Endodermal cell (in vitro differentiated cells): Measurements from ENCODE around the gene SERPINB10. TPM values are rescaled to one million over a fixed set of nuclear protein-coding genes. Genes with fewer than 3 reads are reported as not detected.

Source experiments
- DNase-seq: peaks from one replicate; pipeline ENCODE4 v3.0.0-alpha.2; 2017
- H3K27ac ChIP-seq: 2 replicates; pipeline ENCODE4 v1.5.1; 2013; ENCODE audit warnings: mild to moderate bottlenecking, low read depth, low read length, moderate library complexity
- H3K27me3 ChIP-seq: 2 replicates; pipeline ENCODE4 v1.6.1; 2013; ENCODE audit warnings: mild to moderate bottlenecking, low read length, moderate library complexity; ENCODE audit not compliant: insufficient read depth, control insufficient read depth, poor library complexity, severe bottlenecking
- H3K36me3 ChIP-seq: 2 replicates; pipeline ENCODE4 v1.7.0; 2013; ENCODE audit warnings: mild to moderate bottlenecking, low read length, moderate library complexity; ENCODE audit not compliant: control insufficient read depth, insufficient read depth
- H3K4me1 ChIP-seq: one replicate; pipeline ENCODE4 v1.7.0; 2013; ENCODE audit warnings: low read length; ENCODE audit not compliant: control insufficient read depth, insufficient read depth
- H3K4me3 ChIP-seq: 2 replicates; pipeline ENCODE4 v1.5.1; 2013; ENCODE audit warnings: mild to moderate bottlenecking, low read length, moderate library complexity
- H3K9ac ChIP-seq: 2 replicates; pipeline ENCODE4 v1.6.1; 2013; ENCODE audit warnings: mild to moderate bottlenecking, low read length, moderate library complexity; ENCODE audit not compliant: poor library complexity, severe bottlenecking; ENCODE audit errors: extremely low read depth
- H3K9me3 ChIP-seq: 2 replicates; pipeline ENCODE4 v1.6.1; 2013; ENCODE audit warnings: mild to moderate bottlenecking, low read length, moderate library complexity; ENCODE audit not compliant: control insufficient read depth
- H3K27ac Mint-ChIP-seq: 2 replicates; pipeline ENCODE4 v1.8.0; 2020; ENCODE audit warnings: mixed read lengths
- H3K27me3 Mint-ChIP-seq: 2 replicates; pipeline ENCODE4 v1.8.0; 2021; ENCODE audit warnings: mild to moderate bottlenecking, mixed read lengths; ENCODE audit not compliant: insufficient read depth
- H3K36me3 Mint-ChIP-seq: 2 replicates; pipeline ENCODE4 v1.8.0; 2020; ENCODE audit warnings: low read depth, mixed read lengths
- H3K4me1 Mint-ChIP-seq: 2 replicates; pipeline ENCODE4 v1.8.0; 2020; ENCODE audit warnings: mixed read lengths
- H3K4me3 Mint-ChIP-seq: 2 replicates; pipeline ENCODE4 v1.8.0; 2020; ENCODE audit warnings: mild to moderate bottlenecking, moderate library complexity, mixed read lengths
- H3K9me3 Mint-ChIP-seq: 2 replicates; pipeline ENCODE4 v1.8.0; 2020; ENCODE audit warnings: mild to moderate bottlenecking, mixed read lengths
- WGBS, 2 experiments: methylation state at CpG; one replicate each; pipeline versions ENCODE4 v1.1.5 to v1.1.7; 2013; ENCODE audit warnings: missing lambda C conversion rate in 2 of 2, mixed read lengths in 1 of 2; ENCODE audit not compliant: insufficient coverage in 1 of 2, insufficient read length in 1 of 2; 5-methylcytosine and 5-hydroxymethylcytosine counted together
- total RNA-seq, 2 donors: library from RNA; stranded (reverse); fragmentation: NEBNext Ultra II Directional in 1 of 2; extraction: Animal tissue kit (Norgen Biotek cat#: 25700) in 1 of 2; gene quantifications; 2 replicates in 1 of 2; 3 replicates in 1 of 2; pipeline ENCODE4 v1.2.1, GENCODE V29; 2021
- TF ChIP-seq, protein P1 (sequence below): fragments of 200-600 bp; sonication (generic); conservative IDR thresholded peaks from 2 replicates; pipeline ENCODE4 v1.5.0; 2021; ENCODE audit warnings: antibody characterized with exemption, mild to moderate bottlenecking

The SERPINB10 gene
- total RNA-seq, 2 donors from 2014 or later = not detected

DNA sequence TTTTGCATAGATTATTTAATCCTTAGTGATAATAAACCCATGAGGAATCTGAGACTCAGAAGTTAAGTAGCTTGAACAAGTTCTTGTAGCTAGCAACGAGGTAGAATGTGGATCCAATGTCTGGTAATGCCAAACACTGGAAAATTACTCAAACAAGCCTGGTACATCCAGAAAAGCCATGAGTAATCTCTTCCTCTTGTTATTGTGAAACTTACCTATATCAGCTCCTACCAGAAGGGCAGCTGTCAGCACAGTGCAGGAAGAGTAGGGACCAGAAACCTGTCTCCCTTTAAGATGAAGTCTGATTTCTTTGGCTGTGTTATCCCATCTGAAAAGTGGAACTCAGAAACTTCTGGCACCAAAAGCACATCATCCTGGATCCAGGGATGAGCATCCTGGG lies 54.4 kb downstream of the SERPINB10 start:
- no peak for DNase-seq
- H3K4me3 ChIP-seq = no peak overlapping the region
- H3K9ac ChIP-seq = no peak overlapping the region
- no peaks in the 10 kb centered on the region for H3K4me1 ChIP-seq
- no peak overlapping the region for H3K27ac ChIP-seq
- no peaks in the 10 kb centered on the region for H3K9me3 Mint-ChIP-seq
- H3K27me3 Mint-ChIP-seq = peaks cover 71% of the 10 kb centered on the region
- H3K36me3 Mint-ChIP-seq = no peaks in the 10 kb centered on the region
- peaks cover 59% of the 10 kb centered on the region for H3K27me3 ChIP-seq
- H3K27ac Mint-ChIP-seq = no peak overlapping the region
- TF ChIP-seq, protein P1, sequence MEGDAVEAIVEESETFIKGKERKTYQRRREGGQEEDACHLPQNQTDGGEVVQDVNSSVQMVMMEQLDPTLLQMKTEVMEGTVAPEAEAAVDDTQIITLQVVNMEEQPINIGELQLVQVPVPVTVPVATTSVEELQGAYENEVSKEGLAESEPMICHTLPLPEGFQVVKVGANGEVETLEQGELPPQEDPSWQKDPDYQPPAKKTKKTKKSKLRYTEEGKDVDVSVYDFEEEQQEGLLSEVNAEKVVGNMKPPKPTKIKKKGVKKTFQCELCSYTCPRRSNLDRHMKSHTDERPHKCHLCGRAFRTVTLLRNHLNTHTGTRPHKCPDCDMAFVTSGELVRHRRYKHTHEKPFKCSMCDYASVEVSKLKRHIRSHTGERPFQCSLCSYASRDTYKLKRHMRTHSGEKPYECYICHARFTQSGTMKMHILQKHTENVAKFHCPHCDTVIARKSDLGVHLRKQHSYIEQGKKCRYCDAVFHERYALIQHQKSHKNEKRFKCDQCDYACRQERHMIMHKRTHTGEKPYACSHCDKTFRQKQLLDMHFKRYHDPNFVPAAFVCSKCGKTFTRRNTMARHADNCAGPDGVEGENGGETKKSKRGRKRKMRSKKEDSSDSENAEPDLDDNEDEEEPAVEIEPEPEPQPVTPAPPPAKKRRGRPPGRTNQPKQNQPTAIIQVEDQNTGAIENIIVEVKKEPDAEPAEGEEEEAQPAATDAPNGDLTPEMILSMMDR = no peak
- H3K4me3 Mint-ChIP-seq = no peak overlapping the region
- no peaks in the 10 kb centered on the region for H3K9me3 ChIP-seq
- no peaks in the 10 kb centered on the region for H3K36me3 ChIP-seq
- H3K4me1 Mint-ChIP-seq = no peaks in the 10 kb centered on the region
- 71% methylated on average over 1 of the region's 1 CpG; no CpG with 5 or more reads in 1 of the 2 experiments for WGBS, 2 experiments

DNA sequence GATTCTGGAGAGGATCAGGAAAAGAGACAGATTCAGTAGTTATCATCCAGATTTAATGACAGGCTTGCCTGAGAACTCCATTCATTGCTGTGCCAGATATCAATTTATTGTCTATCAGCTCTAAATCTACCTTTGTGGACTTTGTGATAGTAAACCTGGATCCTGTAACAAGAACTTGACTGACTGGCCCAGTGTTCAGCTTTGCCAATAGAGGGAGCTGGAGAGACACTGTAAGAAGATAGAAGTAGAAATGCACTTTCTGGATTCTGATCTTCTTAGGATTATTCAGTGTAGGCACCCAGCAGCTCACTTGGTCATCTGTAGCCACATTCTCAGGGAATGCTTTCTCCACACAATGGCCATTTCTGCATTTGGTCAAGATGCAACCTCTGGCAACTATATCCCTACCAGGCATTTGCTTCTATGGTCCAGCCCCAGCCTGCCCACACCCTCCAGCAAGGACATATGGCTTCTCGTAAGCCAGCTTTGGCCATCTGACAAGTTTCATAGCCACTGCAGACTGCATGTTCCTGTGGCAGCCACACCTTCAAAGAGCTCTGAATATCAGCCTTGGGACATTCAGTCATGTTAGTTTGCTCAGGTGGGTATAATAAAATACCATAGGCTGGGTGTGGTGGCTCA lies 56.0 kb downstream of the SERPINB10 start:
- no peaks in the 10 kb centered on the region for H3K9me3 ChIP-seq
- Mint-ChIP-seq H3K27ac (no peak overlapping the region), H3K4me1 (no peaks in the 10 kb centered on the region), H3K4me3 (no peak overlapping the region), H3K9me3 (no peaks in the 10 kb centered on the region), H3K36me3 (no peaks in the 10 kb centered on the region), H3K27me3 (peaks cover 82% of the 10 kb centered on the region)
- WGBS, 2 experiments = 97 to 100% methylated on average over 1 of the region's 1 CpG
- no peak overlapping the region for H3K9ac ChIP-seq
- H3K36me3 ChIP-seq = no peaks in the 10 kb centered on the region
- H3K4me1 ChIP-seq = no peaks in the 10 kb centered on the region
- H3K4me3 ChIP-seq = no peak overlapping the region
- peaks cover 57% of the 10 kb centered on the region for H3K27me3 ChIP-seq
- H3K27ac ChIP-seq = no peak overlapping the region
- peak; percentile 73 for DNase-seq
- TF ChIP-seq, protein P1 = peak; percentile 83

DNA sequence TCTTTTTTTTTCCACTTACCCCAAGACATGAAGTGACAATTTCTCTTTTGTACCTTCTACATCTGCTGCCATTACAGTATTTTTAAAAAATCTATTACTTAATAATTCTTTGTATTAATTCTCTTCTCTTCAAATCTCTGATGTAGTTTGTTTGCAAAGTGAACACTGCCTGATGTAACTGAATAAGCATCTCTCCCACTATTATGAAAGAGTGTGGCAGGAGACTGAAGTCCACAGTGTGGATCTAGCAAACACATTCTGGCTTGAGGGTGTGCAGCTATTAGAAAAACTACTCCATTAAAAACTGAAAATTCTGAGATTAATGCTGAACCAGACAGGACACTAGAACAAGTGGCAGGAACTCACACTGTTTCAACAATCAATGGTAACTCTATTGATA lies 57.1 kb downstream of the SERPINB10 start:
- H3K9me3 ChIP-seq = no peaks in the 10 kb centered on the region
- Mint-ChIP-seq H3K27ac (no peak overlapping the region), H3K27me3 (peaks cover 84% of the 10 kb centered on the region), H3K36me3 (no peaks in the 10 kb centered on the region), H3K9me3 (no peaks in the 10 kb centered on the region), H3K4me3 (no peak overlapping the region), H3K4me1 (peaks cover 8% of the 10 kb centered on the region)
- DNase-seq = no peak
- H3K36me3 ChIP-seq = no peaks in the 10 kb centered on the region
- TF ChIP-seq, protein P1 = no peak
- peaks cover 48% of the 10 kb centered on the region for H3K27me3 ChIP-seq
- H3K27ac ChIP-seq = no peak overlapping the region
- no peak overlapping the region for H3K4me3 ChIP-seq
- no peak overlapping the region for H3K9ac ChIP-seq
- H3K4me1 ChIP-seq = no peaks in the 10 kb centered on the region
